Nucleus accumbens (tissue), 56 donors: ENCODE measurements around the gene PDE8A.
A peak's percentile ranks its signal among the peaks of the same experiment; 100 is the strongest.

ENCODE experiments used
- DNase-seq, 56 donors: peaks; one replicate each; lab custom pipeline; 2025; lab: John Stamatoyannopoulos, UW

PDE8A gene

DNA sequence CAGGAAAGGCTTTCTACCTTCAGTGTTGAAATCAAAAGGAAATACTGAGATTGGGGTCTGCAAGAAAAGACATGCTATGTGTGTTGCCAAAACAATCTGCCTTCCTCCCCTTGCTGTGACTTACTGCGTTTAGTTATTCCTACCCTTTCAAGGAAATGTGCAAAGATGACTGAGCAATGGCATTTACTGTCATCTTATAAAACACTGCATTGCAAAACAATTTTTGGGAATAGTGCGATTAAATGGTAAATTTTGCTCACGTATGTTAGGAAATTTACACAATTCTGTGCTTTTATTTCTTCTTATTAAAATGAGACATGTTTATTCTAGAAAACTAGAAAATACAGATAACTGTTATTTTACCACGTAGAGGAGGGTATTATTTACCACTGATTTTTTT lies 45.8 kb downstream of the PDE8A start:
- DNase-seq, result no peak

DNA sequence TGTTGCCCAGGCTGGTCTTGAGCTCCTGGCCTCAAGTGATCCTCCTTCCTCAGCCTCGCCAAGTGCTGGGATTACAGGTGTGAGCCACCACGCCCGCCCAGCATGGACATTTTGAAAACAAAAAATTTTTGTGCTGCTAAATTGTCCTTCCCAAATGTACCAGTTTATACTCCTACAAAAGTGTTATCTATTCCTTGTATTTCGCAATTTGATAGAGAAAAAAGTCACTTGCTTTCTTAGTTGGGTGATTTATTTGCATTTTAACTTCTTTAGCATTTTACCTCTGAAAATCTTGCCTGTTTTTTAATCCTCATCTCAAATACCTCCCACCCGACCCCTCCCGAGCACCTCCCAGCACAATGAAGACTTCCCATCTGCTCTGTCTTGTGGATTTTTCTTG lies 46.8 kb downstream of the PDE8A start:
- DNase-seq, result no peak

DNA sequence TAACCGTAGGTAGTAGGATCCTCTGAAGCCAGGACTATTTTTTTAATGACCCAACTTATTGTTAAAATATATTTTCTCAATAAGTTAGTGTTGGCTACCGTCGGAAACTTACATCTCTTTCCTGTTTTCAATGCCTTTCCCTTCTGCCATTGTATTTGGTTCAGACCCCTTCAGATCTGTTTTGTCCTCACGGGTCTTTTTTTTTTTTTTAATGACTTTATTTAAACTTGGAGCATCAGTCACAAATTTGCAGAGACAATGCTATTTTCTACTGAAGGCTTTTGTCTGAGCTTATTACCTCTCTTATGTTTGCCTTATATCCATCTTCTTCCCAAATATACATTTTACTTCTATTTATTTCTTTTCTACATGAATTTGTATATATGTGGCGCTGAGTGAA lies 47.6 kb downstream of the PDE8A start:
- DNase-seq, result no peak

DNA sequence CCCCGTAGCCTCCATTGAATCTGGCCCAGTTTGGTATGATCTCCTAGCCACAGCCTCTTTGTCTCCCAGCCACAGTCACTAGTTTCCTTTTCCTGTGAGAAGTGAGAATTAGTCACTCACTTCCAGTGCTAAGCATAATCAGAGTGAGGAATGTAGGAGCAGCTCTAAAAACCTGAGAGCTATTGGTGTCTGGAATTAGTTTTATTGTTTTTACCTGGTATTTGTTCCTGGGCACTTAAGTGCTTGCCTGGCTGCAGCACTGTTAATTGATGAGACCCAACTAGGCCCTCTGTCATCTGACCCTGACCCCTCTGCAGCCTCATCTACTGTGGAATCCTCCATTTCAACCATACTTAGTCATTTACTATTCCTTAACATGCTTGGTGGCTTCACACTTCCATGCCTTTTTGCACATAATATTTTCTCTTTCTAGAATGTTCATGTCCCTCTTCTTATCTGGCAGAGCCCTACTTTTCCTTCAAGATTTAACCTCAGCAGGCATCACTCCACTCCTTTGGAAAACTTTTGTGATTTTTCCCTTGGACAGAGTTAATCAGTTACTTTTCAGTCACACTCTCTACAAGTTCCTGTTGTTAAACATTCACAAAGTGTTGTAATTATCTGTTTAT lies 48.8 kb downstream of the PDE8A start:
- no peak for DNase-seq

DNA sequence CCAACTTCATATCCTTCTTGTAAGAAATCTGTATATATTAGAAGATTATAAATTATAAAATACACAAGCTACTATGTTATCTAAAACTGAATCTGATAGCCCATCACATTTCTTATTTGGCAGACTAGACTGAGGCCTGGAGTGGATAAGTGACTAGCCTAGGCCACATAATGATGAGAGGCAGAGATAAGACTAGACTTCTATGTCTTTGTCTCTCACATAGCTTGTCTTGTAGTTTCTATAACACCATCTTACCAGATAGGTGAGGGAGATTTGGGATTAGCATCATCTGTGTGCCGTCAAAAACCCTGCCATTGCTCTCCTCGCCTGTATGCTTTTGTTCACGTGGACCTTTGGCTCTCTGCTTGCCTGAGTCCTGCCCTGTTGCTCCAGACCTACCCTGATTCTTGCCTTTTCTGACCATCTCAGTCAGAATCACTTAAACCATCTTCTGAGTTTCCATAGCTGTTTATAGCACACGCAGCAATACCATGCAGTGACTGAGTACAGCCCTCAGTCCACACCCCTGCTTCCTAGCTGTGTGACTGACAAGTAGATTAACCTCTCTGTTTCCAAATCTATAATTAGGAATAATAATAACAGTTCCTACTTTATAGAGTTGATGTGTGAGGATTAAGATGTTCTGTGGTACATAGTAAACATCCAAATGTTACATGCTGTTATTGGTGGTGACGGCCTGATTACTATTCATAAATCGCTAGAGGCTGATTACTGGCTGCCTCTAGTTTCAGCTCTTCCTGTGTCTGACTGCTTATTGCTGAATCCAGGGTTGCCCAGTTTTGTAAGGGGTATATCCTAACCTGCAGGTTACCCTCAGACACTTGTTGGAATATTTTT lies 49.7 kb downstream of the PDE8A start:
- no peak for DNase-seq

DNA sequence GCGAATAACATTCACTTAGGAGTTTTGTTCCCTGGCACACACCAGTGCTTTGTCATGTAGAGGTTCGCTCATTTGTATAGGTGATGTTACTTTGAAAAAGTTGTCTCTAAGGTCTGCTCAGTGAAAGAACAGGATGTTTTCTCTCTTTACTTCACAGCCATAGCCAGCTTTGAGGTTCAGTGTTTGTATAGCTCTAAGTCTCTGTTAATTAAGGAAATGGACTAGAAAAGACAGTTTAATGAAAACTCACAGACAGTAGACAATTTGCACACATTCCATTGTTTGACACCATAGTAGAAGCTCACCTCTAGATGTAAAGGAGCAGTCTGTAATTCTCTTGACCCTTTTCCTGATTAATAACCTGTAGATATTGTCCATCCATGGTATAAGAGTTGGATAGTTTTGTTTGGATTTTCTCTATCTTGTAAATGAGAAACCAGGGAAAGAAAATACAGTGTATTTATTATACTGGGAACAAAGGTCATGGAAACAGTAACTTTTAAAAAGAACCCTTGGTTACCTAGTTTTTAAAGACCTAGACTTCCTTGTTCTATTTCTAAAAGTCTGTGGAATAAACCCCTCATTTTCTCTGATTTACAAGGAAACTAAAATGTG lies 50.4 kb downstream of the PDE8A start:
- no peak for DNase-seq

DNA sequence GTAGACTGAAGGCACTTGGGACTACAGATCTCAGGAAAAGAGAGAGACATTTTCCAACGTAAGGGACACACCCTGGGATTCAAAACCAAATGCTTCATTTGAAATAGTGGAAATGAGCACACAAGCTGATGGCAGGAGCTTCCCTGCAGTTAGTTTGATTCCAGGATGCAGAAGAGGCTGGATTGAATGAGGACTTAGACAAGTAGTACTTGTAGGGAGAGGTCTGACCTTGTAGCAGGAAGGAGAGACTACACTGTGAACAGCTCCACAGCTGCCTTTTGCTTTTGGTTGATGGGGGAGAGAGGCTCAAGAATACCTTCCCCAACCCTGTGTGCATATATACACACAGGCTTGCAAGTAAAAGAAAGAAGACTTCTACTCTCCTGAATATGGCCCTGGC lies 51.5 kb downstream of the PDE8A start:
- DNase-seq, result no peak

DNA sequence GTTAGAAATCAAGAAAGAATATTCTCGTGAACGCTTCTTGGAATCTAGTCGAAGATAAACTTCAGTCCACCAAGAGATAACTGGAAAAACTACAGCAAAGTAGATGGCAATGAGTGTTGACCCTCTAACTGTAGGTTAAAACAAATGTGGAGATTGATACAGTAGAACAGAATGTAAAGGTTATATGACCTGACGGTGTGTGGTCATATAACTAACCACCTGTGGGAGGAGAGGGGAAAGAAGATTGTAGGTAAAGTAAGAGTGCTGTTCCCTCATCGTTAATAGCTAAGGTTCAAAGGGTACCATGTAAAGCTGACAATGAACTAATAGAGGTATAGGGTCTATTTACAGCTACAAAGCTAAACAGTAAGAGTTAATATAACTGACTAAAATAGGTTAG lies 52.6 kb downstream of the PDE8A start:
- DNase-seq, result no peak

DNA sequence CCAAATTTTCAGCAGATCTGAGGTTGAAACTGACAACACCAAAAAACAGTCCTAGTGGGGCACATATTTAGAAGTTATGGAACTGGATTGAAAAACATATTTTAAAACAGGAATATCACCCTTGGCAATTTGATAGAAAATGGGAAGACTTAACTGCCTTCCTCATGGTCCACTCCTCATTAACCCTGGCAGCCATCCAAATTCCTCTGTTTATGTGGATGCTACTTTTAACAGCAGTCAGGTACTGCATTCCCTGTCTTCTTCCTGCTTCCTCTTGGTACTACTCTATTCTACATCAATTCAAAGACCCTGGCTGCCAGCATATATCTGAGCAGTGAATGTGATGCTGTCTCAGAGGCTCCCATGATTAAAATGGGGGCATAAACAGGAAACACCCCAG lies 54.3 kb downstream of the PDE8A start:
- DNase-seq, result no peak

DNA sequence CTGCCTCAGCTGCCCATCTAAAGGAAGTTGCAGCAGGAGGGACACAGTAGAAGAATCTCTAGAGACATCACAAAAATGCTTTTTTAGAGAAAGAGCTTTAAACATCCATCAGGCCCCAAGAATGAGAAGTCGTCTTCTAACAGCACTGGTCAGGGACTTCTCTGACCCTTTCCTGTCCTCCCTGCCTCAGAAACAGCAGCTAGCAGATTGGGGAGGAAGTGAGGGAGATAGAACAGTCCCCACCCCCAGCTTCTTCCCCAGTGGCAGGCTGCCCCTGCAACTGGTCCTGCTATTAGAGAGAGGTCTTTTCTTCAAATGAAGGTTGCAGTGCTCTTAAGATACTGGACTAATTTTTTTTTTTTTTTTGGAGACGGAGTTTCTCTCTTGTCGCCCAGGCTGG lies 55.1 kb downstream of the PDE8A start:
- DNase-seq, result peak in 6 of 56 donors; percentile 20 to 56 (median 32)

DNA sequence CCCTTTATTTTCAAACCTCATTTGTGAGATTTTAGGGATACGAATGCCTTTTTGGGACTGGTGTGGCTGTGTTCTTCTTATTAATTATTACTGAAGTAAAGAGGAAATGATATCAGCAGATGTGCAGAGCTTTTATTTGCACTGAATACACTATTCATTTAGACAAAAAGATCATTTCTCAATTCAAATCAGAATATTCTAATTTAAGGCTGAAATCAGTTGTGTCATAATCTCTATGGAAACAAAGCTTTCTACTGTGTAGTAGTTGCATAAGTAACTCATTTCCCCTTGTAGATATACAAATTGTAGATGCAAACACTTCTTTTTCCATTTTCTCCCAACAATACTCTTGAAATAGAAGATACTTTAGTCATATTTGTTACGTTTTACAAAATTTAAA lies 56.0 kb downstream of the PDE8A start:
- no peak for DNase-seq

DNA sequence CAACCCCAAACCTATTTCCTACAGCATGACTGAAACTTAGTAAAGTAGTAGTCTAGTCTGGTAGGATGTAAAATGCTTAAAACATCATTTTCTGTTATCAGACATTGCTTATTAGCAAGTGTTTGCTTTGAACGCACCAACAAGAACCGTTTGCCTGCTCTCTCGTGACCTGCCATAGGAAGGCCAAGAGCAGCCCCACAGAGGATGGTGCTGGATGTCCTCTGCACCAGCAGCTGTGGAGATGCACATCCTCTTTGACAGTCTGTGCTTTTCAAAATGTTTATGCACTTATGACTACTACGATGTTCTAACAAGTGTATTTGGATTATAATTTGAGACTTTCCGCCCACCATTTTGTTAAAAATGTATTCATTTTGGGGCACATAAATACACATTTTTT lies 59.6 kb downstream of the PDE8A start:
- DNase-seq, result peak in 1 of 56 donors; percentile 30

DNA sequence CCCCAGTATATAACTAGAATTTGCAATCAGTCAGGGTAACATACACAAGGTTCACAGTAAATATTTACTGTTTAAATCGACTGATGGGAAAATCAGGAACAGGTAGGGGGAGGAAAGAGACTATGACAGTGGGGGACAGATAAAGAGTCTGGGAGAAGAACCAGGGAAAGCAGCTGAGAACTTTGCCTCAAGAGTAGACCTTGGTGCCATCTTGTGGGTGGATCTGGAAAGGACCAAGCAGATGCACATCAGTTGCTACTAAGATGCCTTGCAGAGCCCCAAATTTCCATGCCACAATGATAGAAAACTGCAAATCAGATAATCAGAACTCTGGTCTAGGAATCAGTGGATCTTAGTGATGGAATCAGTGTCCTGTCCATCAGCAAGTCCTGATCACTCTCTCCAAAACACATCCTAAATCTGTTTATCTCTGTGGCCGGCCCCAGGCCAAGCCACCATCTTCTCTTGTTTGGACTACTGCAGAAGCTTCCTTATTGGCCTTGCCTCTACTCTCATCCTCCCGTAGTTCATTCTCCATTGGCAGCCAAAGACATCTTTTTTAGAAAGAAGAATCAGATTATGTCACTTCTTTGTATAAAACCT lies 62.7 kb downstream of the PDE8A start:
- peak in 43 of 56 donors; percentile 10 to 83 (median 56) for DNase-seq

DNA sequence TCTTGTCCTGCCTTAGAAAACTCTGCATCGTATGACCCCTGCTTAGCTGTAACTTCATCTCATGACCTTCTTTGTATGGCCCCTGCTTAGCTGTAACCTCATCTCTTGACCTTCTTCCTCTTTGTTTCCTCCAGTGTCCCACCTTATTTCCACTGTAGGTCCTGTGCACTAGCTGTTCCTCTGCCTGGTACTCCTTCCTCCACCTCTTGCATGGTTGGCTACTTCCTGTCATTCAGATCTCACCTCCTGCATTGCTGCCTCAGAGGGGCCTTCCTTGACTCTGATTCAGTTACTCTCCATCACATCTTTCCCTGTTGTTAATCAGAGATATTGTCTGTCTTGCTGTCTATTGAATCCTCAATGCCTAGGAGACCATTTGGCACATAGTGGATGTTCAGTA lies 63.2 kb downstream of the PDE8A start:
- no peak for DNase-seq

DNA sequence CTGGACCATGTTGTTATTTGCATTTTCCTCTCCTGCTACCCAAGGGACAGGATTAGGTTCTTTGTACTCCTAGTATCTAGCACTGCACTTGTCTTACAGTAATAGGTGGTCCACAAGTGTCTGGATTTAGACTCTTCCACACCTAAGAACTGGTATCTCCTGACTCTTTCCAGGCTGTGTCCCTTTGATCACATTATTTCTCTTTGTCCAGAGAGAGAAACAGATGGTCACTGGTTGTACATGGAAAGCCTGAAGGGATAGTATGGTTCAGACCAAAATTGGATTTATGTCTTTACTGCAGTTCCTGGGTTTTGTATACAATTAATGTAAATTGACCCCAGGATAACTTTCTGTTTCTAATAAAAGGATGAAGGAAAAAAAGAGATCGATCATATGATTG lies 64.0 kb downstream of the PDE8A start:
- DNase-seq, result no peak

DNA sequence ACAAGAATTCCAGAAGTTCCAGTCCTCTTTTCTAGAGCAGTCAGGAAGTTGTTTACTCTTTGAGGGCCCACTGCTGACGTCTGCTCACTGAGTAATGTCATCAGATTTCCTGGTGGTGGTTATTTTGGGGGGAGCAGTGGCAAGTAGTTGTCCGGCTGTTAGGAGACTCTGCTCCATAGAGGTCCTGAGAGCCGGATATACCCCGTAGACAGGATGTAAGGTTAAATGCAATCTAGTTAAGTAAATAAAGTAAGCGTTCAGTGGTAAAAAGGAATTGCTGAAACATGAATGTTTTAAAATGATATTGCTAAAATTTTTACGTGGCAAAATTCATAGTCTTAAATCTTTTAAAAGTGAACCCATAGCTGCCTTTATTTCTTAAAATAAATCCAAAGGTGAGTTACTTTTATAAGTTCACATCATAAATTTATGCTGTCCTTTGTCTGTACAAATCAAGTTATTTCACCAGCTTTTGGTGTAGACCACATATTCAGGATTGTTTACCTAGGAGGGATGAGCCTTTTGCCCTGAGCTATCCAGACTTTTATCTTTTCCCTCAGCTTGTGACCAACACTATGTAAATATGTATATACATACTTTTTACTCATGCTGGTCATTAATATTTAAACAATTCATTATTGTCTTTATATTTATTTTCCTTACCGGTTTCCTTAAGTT lies 65.8 kb downstream of the PDE8A start:
- DNase-seq, result peak in 8 of 56 donors; percentile 23 to 70 (median 33)

DNA sequence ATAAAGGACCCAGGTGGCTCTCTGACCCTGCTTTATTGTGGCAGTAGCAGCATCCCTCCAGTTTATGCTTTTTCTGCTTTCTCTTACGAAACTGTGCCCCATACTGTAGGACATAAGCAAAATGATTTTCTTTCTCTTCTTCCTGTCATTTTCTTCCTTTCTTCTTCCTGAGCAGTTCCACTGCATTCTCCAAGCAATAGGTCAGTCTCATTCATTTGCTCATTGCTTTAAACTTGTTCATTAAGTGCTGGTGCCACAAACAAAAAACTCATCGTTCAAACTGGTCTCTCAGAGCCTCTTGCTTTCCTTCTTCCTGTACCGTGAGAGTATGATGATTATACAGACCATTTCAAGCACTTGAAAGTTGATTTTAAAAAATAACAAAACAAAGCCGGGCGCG lies 66.8 kb downstream of the PDE8A start:
- DNase-seq, result no peak

DNA sequence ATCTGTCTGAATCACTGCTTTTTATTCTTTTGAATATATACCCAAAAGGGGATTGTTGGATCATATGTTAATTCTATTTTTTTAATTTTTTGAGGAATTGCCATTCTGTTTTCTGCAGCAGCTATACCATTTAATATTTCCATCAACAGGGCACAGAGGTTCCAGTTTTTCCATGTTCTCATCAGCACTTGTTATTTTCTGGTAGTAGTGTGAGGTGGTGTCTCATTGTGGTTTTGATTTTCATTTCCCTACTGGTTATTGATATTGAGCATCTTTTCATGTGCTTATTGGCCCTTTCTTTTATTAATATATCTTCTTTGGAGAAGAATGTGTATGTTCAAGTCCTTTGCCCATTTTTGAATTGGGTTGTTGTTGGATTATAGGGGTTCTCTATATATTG lies 68.1 kb downstream of the PDE8A start:
- no peak for DNase-seq

DNA sequence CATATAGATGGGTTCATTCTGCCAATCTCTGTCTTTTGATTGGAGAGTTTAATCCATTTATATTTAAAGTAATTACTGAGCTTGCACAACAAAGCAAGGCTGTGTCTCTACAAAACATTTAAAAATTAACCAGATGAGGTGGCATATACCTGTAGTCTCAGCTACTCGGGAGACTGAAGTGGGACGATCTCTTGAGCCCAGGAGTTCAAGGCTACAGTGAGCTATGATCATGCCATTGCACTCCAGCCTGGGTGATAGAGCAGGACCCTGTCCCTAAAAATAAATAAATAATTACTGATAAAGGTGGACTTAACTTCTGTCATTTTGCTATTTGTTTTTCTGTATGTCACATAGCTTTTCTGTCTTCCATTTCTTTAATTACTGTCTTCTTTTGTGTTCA lies 78.1 kb downstream of the PDE8A start:
- no peak for DNase-seq

DNA sequence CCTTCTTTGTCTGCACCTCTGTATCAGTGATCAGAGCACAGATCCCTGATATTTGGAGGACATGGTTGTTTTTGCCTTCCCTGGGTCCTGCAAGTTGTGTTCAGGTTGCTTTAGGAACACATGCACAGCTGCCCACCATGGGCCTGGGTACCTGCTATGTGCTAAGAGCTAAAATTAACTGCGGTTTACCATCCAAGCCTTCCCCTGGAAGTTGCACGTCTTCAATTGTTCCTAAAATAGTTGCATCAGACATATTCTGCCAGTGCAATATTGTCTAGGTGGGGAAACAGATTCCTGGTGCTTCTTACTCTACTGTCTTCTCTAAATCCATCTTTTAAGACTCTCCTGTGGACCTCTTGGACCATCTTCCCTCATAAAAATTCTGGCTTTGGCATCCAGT lies 80.9 kb downstream of the PDE8A start:
- no peak for DNase-seq

DNA sequence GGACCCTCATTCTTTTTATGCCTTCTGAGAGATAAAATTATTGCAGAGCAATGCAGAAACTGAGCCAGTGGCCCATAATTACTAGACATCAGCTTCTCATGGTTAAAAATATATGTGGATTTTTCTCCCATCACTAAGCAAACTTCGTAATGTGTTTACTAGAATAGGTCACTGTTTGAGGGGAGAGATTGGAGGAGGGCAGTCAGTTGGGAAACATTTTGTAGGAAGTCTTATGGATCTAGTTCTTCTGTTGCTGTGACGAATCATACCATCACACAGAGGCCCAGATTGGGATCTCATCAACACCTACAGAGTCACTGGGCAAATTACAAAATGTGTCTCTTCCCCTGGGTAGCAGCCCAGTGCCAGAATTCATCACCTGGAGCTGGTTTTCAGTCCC lies 81.4 kb downstream of the PDE8A start:
- no peak for DNase-seq
